ENCODE measurements around the gene SORCS2. TPM values are rescaled to one million over a fixed set of nuclear protein-coding genes. Genes with fewer than 3 reads are reported as not detected.

The SORCS2 gene
- total and polyA plus RNA-seq, 2 of the 8 experiments (the other 6 are each of a cell fraction or from before 2014, with no cell fraction given): 0.36 to 1.8 TPM

DNA sequence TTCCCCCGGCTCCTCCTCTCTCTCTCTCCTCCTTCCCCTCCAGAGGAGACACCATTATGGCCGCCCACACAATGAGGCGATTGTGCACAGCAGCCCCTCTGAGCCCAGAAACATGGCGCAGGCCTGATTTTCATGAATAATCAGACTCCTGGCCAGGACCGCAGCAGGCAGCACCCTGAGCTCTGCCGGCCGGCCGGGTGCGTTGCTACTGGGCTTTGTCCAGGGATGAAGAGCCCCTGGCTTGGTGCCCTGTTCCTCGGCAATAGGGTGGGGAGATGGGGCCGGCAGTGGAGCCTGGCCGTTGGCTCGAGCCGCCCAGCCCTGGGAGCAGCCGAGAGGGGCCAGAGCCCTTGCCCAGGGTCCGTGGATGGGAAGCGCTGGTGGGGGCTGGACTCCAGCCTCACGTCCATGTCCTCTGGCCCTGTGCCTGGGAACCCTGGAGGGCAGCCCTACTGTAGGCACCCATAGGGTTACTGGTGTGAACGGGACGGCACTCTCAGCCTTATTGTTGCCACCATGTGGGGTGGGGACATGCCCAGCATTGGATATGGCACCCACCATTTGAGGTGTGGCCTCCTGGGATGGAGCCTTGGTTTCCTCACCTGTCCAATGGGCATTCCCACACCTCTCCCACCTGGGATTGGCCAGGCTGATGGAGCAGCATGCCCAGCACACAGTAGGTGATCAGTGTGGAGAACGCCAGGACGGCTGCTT lies 103.0 kb downstream of the SORCS2 start (continued):
- TF ChIP-seq, protein P1, sequence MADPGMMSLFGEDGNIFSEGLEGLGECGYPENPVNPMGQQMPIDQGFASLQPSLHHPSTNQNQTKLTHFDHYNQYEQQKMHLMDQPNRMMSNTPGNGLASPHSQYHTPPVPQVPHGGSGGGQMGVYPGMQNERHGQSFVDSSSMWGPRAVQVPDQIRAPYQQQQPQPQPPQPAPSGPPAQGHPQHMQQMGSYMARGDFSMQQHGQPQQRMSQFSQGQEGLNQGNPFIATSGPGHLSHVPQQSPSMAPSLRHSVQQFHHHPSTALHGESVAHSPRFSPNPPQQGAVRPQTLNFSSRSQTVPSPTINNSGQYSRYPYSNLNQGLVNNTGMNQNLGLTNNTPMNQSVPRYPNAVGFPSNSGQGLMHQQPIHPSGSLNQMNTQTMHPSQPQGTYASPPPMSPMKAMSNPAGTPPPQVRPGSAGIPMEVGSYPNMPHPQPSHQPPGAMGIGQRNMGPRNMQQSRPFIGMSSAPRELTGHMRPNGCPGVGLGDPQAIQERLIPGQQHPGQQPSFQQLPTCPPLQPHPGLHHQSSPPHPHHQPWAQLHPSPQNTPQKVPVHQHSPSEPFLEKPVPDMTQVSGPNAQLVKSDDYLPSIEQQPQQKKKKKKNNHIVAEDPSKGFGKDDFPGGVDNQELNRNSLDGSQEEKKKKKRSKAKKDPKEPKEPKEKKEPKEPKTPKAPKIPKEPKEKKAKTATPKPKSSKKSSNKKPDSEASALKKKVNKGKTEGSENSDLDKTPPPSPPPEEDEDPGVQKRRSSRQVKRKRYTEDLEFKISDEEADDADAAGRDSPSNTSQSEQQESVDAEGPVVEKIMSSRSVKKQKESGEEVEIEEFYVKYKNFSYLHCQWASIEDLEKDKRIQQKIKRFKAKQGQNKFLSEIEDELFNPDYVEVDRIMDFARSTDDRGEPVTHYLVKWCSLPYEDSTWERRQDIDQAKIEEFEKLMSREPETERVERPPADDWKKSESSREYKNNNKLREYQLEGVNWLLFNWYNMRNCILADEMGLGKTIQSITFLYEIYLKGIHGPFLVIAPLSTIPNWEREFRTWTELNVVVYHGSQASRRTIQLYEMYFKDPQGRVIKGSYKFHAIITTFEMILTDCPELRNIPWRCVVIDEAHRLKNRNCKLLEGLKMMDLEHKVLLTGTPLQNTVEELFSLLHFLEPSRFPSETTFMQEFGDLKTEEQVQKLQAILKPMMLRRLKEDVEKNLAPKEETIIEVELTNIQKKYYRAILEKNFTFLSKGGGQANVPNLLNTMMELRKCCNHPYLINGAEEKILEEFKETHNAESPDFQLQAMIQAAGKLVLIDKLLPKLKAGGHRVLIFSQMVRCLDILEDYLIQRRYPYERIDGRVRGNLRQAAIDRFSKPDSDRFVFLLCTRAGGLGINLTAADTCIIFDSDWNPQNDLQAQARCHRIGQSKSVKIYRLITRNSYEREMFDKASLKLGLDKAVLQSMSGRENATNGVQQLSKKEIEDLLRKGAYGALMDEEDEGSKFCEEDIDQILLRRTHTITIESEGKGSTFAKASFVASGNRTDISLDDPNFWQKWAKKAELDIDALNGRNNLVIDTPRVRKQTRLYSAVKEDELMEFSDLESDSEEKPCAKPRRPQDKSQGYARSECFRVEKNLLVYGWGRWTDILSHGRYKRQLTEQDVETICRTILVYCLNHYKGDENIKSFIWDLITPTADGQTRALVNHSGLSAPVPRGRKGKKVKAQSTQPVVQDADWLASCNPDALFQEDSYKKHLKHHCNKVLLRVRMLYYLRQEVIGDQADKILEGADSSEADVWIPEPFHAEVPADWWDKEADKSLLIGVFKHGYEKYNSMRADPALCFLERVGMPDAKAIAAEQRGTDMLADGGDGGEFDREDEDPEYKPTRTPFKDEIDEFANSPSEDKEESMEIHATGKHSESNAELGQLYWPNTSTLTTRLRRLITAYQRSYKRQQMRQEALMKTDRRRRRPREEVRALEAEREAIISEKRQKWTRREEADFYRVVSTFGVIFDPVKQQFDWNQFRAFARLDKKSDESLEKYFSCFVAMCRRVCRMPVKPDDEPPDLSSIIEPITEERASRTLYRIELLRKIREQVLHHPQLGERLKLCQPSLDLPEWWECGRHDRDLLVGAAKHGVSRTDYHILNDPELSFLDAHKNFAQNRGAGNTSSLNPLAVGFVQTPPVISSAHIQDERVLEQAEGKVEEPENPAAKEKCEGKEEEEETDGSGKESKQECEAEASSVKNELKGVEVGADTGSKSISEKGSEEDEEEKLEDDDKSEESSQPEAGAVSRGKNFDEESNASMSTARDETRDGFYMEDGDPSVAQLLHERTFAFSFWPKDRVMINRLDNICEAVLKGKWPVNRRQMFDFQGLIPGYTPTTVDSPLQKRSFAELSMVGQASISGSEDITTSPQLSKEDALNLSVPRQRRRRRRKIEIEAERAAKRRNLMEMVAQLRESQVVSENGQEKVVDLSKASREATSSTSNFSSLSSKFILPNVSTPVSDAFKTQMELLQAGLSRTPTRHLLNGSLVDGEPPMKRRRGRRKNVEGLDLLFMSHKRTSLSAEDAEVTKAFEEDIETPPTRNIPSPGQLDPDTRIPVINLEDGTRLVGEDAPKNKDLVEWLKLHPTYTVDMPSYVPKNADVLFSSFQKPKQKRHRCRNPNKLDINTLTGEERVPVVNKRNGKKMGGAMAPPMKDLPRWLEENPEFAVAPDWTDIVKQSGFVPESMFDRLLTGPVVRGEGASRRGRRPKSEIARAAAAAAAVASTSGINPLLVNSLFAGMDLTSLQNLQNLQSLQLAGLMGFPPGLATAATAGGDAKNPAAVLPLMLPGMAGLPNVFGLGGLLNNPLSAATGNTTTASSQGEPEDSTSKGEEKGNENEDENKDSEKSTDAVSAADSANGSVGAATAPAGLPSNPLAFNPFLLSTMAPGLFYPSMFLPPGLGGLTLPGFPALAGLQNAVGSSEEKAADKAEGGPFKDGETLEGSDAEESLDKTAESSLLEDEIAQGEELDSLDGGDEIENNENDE (IDR thresholded peaks at IDR 0.05; ENCODE audit: insufficient replicate concordance, low read length): no peak
- TF ChIP-seq, protein P2, sequence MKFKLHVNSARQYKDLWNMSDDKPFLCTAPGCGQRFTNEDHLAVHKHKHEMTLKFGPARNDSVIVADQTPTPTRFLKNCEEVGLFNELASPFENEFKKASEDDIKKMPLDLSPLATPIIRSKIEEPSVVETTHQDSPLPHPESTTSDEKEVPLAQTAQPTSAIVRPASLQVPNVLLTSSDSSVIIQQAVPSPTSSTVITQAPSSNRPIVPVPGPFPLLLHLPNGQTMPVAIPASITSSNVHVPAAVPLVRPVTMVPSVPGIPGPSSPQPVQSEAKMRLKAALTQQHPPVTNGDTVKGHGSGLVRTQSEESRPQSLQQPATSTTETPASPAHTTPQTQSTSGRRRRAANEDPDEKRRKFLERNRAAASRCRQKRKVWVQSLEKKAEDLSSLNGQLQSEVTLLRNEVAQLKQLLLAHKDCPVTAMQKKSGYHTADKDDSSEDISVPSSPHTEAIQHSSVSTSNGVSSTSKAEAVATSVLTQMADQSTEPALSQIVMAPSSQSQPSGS (IDR thresholded peaks at IDR 0.05; ENCODE audit: low read length): no peak
- TF ChIP-seq POLR2A (IDR thresholded peaks at IDR 0.05; ENCODE audit: control extremely low read depth in 1 of 2, low read depth in 2 of 2, low read length in 2 of 2) (no peak), GABPA (IDR thresholded peaks at IDR 0.05; ENCODE audit: borderline replicate concordance, insufficient read depth, low read length) (no peak), TAF1 (IDR thresholded peaks at IDR 0.05; ENCODE audit: low read depth, low read length) (no peak), ZNF274 (IDR thresholded peaks at IDR 0.05; ENCODE audit: borderline replicate concordance, extremely low read depth, low read length) (no peak), KDM5A (IDR thresholded peaks at IDR 0.05; ENCODE audit: low read length) (no peak)
- TF ChIP-seq, protein P3, sequence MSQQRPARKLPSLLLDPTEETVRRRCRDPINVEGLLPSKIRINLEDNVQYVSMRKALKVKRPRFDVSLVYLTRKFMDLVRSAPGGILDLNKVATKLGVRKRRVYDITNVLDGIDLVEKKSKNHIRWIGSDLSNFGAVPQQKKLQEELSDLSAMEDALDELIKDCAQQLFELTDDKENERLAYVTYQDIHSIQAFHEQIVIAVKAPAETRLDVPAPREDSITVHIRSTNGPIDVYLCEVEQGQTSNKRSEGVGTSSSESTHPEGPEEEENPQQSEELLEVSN (IDR thresholded peaks at IDR 0.05): no peak
